GM21786 (cell line): Measurements from ENCODE around the gene NPB.
A peak's percentile ranks its signal among the peaks of the same experiment; 100 is the strongest.

ENCODE experiments used
- ATAC-seq: cut with Tn5 transposase; IDR thresholded peaks from one replicate; pipeline ENCODE4 v1.9.1; 2021; ENCODE audit not compliant: unreplicated experiment

Gene NPB

GRCh38 chr17:81910840-81911276, 8.8 kb downstream of the NPB start:
- ATAC-seq = peak; percentile 28

- ATAC-seq = peak; percentile 74
Observed at GRCh38 chr17:81911277-81911961, 9.4 kb downstream of the NPB start, which contains the start of gene PCYT2. Gene PCYT2 (minus strand): TSS chr17:81911399. CDS start chr17:81911355, 44 bp downstream.

GRCh38 chr17:81911969-81912368, 9.9 kb downstream of the NPB start:
- no peak for ATAC-seq

GRCh38 chr17:81912441-81913309, 10.6 kb downstream of the NPB start:
- no peak for ATAC-seq

GRCh38 chr17:81913394-81914102, 11.5 kb downstream of the NPB start:
- ATAC-seq = no peak

GRCh38 chr17:81914103-81914850, 12.2 kb downstream of the NPB start:
- ATAC-seq = no peak

- no peak for ATAC-seq
Observed at GRCh38 chr17:81915331-81915730, 13.3 kb downstream of the NPB start.

- no peak for ATAC-seq
Observed at GRCh38 chr17:81916234-81917001, 14.4 kb downstream of the NPB start.

GRCh38 chr17:81917565-81918332, 15.7 kb downstream of the NPB start, which contains the start of gene SIRT7:
Gene SIRT7 (minus strand): TSS chr17:81918176. CDS start chr17:81918131, 45 bp downstream.
- ATAC-seq = peak; percentile 67

GRCh38 chr17:81918333-81918669, 16.3 kb downstream of the NPB start:
- ATAC-seq = peak; percentile 11

GRCh38 chr17:81918832-81919545, 17.0 kb downstream of the NPB start:
- no peak for ATAC-seq

GRCh38 chr17:81920612-81921536, 18.8 kb downstream of the NPB start:
- no peak for ATAC-seq

GRCh38 chr17:81921537-81921862, 19.5 kb downstream of the NPB start:
- no peak for ATAC-seq

GRCh38 chr17:81921996-81922565, 20.0 kb downstream of the NPB start:
- ATAC-seq = no peak

- no peak for ATAC-seq
Observed at GRCh38 chr17:81922566-81923301, 20.7 kb downstream of the NPB start.
